Uterus (tissue), 2 donors: ENCODE results near the gene EFEMP1.

Experiments used
- POLR2A ChIP-seq, 2 donors: fragments of 450-650 bp; IDR thresholded peaks; one replicate each; pipeline ENCODE4 v1.6.1; 2016; ENCODE audit warnings: antibody characterized with exemption in 2 of 2, mild to moderate bottlenecking in 1 of 2, moderate library complexity in 1 of 2
- TF ChIP-seq, protein P1 (sequence below), 4 experiments: fragments of 200-600 bp in 2 of 4; fragments of 450-650 bp in 2 of 4; sonication (generic) in 2 of 4; IDR thresholded peaks; one replicate each; pipeline ENCODE4 v1.5.1; 2016 to 2019; ENCODE audit warnings: antibody characterized with exemption in 4 of 4, mild to moderate bottlenecking in 2 of 4, moderate library complexity in 1 of 4

DNA sequence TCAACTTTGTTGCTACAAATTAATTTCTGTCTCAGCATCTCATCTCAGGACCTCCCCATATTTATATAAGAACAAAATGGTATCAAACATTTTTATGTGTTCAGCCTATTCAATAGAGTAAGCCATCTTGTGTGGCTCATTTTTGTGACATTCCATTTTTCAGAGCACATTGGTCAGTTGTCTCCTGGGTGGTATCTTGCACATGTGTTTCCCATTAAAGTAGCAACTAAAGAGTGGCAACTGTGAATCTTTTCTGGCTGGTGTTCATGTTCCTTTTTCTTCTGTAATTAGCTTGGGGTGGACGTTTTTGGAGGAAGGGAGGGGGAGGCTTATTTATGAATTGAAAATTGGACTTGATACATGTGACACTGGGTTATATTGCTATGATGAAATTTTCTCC, 45.4 kb upstream of the EFEMP1 start:
- TF ChIP-seq, protein P1, sequence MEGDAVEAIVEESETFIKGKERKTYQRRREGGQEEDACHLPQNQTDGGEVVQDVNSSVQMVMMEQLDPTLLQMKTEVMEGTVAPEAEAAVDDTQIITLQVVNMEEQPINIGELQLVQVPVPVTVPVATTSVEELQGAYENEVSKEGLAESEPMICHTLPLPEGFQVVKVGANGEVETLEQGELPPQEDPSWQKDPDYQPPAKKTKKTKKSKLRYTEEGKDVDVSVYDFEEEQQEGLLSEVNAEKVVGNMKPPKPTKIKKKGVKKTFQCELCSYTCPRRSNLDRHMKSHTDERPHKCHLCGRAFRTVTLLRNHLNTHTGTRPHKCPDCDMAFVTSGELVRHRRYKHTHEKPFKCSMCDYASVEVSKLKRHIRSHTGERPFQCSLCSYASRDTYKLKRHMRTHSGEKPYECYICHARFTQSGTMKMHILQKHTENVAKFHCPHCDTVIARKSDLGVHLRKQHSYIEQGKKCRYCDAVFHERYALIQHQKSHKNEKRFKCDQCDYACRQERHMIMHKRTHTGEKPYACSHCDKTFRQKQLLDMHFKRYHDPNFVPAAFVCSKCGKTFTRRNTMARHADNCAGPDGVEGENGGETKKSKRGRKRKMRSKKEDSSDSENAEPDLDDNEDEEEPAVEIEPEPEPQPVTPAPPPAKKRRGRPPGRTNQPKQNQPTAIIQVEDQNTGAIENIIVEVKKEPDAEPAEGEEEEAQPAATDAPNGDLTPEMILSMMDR (IDR thresholded peaks at IDR 0.05), result no peak
- no peak for TF ChIP-seq POLR2A (IDR thresholded peaks at IDR 0.05)
